OCI-LY7 (cell line): ENCODE results near the gene THAP2.

ENCODE experiments used
- EZH2phosphoT487 ChIP-seq: fragments of 200-600 bp; sonication (generic); IDR thresholded peaks from 2 replicates; pipeline ENCODE4 v1.6.1; 2018; ENCODE audit warnings: low read depth, borderline replicate concordance, mild to moderate bottlenecking, mixed run types, antibody characterized with exemption, low read length, moderate library complexity, mixed read lengths
- TF ChIP-seq, protein P1 (sequence below): fragments of 200-600 bp; sonication (generic); conservative IDR thresholded peaks from 2 replicates; pipeline ENCODE4 v1.5.1; 2014; ENCODE audit warnings: mild to moderate bottlenecking, antibody characterized with exemption, low read length, moderate library complexity, mixed read lengths

- TF ChIP-seq, protein P1, sequence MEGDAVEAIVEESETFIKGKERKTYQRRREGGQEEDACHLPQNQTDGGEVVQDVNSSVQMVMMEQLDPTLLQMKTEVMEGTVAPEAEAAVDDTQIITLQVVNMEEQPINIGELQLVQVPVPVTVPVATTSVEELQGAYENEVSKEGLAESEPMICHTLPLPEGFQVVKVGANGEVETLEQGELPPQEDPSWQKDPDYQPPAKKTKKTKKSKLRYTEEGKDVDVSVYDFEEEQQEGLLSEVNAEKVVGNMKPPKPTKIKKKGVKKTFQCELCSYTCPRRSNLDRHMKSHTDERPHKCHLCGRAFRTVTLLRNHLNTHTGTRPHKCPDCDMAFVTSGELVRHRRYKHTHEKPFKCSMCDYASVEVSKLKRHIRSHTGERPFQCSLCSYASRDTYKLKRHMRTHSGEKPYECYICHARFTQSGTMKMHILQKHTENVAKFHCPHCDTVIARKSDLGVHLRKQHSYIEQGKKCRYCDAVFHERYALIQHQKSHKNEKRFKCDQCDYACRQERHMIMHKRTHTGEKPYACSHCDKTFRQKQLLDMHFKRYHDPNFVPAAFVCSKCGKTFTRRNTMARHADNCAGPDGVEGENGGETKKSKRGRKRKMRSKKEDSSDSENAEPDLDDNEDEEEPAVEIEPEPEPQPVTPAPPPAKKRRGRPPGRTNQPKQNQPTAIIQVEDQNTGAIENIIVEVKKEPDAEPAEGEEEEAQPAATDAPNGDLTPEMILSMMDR = no peak
- TF ChIP-seq EZH2phosphoT487 = no peak
Observed at GRCh38 chr12:71671816-71672215, 7.7 kb downstream of the THAP2 start.
